Loucy (cell line): ENCODE measurements around the gene TLCD3B.

Experiments
- CTCF ChIP-seq: fragments of 200-600 bp; sonication (generic); conservative IDR thresholded peaks from 2 replicates; pipeline ENCODE4 v1.5.1; 2014; ENCODE audit warnings: mild to moderate bottlenecking, antibody characterized with exemption, low read length
- EZH2phosphoT487 ChIP-seq: fragments of 200-600 bp; IDR thresholded peaks from 2 replicates; pipeline ENCODE4 v1.6.1; 2018; ENCODE audit warnings: antibody characterized with exemption, mild to moderate bottlenecking, moderate library complexity, borderline replicate concordance

GRCh38 chr16:30077656-30078055 is 46.6 kb upstream of the TLCD3B start:
- TF ChIP-seq CTCF, result no peak
- no peak for TF ChIP-seq EZH2phosphoT487
